NT2/D1 (cell line): ENCODE results near the gene CLDN5.

Experiments
- YY1 ChIP-seq: IDR thresholded peaks from 2 replicates; pipeline ENCODE4 v1.6.1; 2011; ENCODE audit not compliant: insufficient read length, insufficient read depth
- ZNF274 ChIP-seq: IDR thresholded peaks from 2 replicates; pipeline ENCODE4 v1.6.1; 2011; ENCODE audit warnings: mild to moderate bottlenecking, low read depth, low read length

DNA sequence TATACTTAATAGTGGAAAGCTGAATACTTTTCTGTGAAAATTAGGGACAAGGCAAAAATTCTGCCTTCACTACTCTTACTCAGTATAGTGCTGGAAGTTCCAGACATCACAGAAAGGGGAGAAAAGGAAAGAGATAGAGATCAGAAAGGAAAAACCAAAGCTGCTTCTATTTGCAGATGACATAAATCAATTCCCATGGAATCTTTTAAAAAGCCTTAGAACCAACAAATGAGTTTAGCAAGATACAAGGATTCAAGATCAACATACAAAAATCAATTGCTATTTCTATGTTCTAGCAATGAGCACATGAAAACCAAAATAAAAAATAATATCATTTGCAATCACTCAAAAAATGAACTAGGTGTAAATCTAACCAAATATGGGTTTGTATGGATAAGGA lies 16.2 kb upstream of the CLDN5 start:
- TF ChIP-seq YY1 (no peak), ZNF274 (no peak)
